Measurements from ENCODE around the gene FOXC2.

The FOXC2 gene

GRCh38 chr16:86524029-86524428 lies 42.6 kb upstream of the FOXC2 start:
- Histone ChIP-seq H3K4me1 (ENCODE audit: control insufficient read depth, insufficient read depth, low read length) (peaks cover 19% of the 10 kb centered on the region), H3K4me3 (ENCODE audit: low read length in 2 of 2) (no peak overlapping the region), H3K27me3 (ENCODE audit: control insufficient read depth in 1 of 2, insufficient read depth in 2 of 2, low read length in 2 of 2) (no peaks in the 10 kb centered on the region), H3K36me3 (ENCODE audit: control insufficient read depth in 2 of 2, insufficient read depth in 2 of 2, low read length in 2 of 2) (no peaks in the 10 kb centered on the region), H3K27ac (ENCODE audit: low read length) (no peak overlapping the region), H3K9me3 (ENCODE audit: control insufficient read depth in 2 of 2, low read length in 2 of 2) (no peaks in the 10 kb centered on the region), H3K9ac (ENCODE audit: low read length in 2 of 2) (no peak overlapping the region)

- H3K4me3 ChIP-seq (ENCODE audit: low read length in 2 of 2) = no peak overlapping the region
- H3K27ac ChIP-seq (ENCODE audit: low read length) = no peak overlapping the region
- H3K9me3 ChIP-seq (ENCODE audit: control insufficient read depth in 2 of 2, low read length in 2 of 2) = no peaks in the 10 kb centered on the region
- peaks cover 5% of the 10 kb centered on the region for H3K4me1 ChIP-seq (ENCODE audit: control insufficient read depth, insufficient read depth, low read length)
- H3K27me3 ChIP-seq (ENCODE audit: control insufficient read depth in 1 of 2, insufficient read depth in 2 of 2, low read length in 2 of 2) = no peaks in the 10 kb centered on the region
- H3K36me3 ChIP-seq (ENCODE audit: control insufficient read depth in 2 of 2, insufficient read depth in 2 of 2, low read length in 2 of 2) = no peaks in the 10 kb centered on the region
- no peak overlapping the region for H3K9ac ChIP-seq (ENCODE audit: low read length in 2 of 2)
Measured at GRCh38 chr16:86525696-86526095, 40.9 kb upstream of the FOXC2 start.

DNA sequence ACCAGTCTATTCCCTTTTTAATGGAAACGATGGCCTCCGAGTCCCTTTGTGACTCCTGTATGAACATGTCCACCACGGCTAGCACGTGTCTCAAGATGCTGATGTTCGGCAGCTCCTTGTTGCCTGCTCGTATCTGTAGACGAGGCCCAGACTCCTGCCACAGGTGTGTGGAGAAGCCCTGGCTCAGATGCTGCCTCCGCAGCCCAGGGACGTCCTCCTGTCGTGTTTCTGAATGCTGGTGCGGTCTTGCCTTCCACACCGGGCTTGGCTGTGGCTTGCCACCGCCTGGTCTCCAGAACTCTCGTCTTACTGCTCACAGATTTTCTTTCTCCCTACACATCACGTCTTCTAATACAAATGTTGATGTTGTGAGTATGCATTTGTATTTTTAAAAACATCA lies 39.3 kb upstream of the FOXC2 start:
- H3K4me3 ChIP-seq (ENCODE audit: low read length in 2 of 2) = no peak overlapping the region
- H3K27ac ChIP-seq (ENCODE audit: low read length) = no peak overlapping the region
- peaks cover 0 to 1% of the 10 kb centered on the region in 2 donors for H3K36me3 ChIP-seq (ENCODE audit: control insufficient read depth in 2 of 2, insufficient read depth in 2 of 2, low read length in 2 of 2)
- no peaks in the 10 kb centered on the region for H3K27me3 ChIP-seq (ENCODE audit: control insufficient read depth in 1 of 2, insufficient read depth in 2 of 2, low read length in 2 of 2)
- H3K9me3 ChIP-seq (ENCODE audit: control insufficient read depth in 2 of 2, low read length in 2 of 2) = no peaks in the 10 kb centered on the region
- H3K4me1 ChIP-seq (ENCODE audit: control insufficient read depth, insufficient read depth, low read length) = peaks cover 9% of the 10 kb centered on the region
- H3K9ac ChIP-seq (ENCODE audit: low read length in 2 of 2) = no peak overlapping the region

- no peak overlapping the region for H3K9ac ChIP-seq (ENCODE audit: low read length in 2 of 2)
- peaks cover 3% of the 10 kb centered on the region in 2 donors for H3K36me3 ChIP-seq (ENCODE audit: control insufficient read depth in 2 of 2, insufficient read depth in 2 of 2, low read length in 2 of 2)
- H3K27me3 ChIP-seq (ENCODE audit: control insufficient read depth in 1 of 2, insufficient read depth in 2 of 2, low read length in 2 of 2) = no peaks in the 10 kb centered on the region
- H3K27ac ChIP-seq (ENCODE audit: low read length) = no peak overlapping the region
- no peak overlapping the region for H3K4me3 ChIP-seq (ENCODE audit: low read length in 2 of 2)
- H3K9me3 ChIP-seq (ENCODE audit: control insufficient read depth in 2 of 2, low read length in 2 of 2) = no peaks in the 10 kb centered on the region
- H3K4me1 ChIP-seq (ENCODE audit: control insufficient read depth, insufficient read depth, low read length) = peaks cover 9% of the 10 kb centered on the region
Measured at GRCh38 chr16:86528061-86528929, 38.3 kb upstream of the FOXC2 start.

DNA sequence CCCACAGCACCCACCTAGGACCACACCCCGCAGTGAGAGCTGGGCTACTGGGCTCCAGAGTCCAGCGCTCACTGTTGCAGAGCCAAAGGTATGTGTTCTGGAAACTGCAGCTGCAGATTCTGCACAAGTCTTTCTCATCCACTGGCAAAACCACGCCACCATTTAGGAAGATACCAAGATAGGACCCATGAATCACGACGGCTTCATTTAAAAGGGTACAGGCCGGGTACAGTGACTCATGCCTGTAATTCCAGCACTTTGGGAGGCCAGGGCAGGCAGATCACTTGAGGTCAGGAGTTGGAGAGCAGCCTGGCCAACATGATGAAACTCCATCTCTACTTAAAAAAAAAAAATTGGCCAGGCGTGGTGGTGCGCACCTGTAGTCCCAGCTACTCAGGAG lies 37.5 kb upstream of the FOXC2 start:
- Histone ChIP-seq H3K9ac (ENCODE audit: low read length in 2 of 2) (no peak overlapping the region), H3K9me3 (ENCODE audit: control insufficient read depth in 2 of 2, low read length in 2 of 2) (no peaks in the 10 kb centered on the region), H3K4me1 (ENCODE audit: control insufficient read depth, insufficient read depth, low read length) (peaks cover 9% of the 10 kb centered on the region), H3K27me3 (ENCODE audit: control insufficient read depth in 1 of 2, insufficient read depth in 2 of 2, low read length in 2 of 2) (no peaks in the 10 kb centered on the region), H3K27ac (ENCODE audit: low read length) (no peak overlapping the region), H3K4me3 (ENCODE audit: low read length in 2 of 2) (no peak overlapping the region), H3K36me3 (ENCODE audit: control insufficient read depth in 2 of 2, insufficient read depth in 2 of 2, low read length in 2 of 2) (peaks cover 3% of the 10 kb centered on the region in 2 donors)

DNA sequence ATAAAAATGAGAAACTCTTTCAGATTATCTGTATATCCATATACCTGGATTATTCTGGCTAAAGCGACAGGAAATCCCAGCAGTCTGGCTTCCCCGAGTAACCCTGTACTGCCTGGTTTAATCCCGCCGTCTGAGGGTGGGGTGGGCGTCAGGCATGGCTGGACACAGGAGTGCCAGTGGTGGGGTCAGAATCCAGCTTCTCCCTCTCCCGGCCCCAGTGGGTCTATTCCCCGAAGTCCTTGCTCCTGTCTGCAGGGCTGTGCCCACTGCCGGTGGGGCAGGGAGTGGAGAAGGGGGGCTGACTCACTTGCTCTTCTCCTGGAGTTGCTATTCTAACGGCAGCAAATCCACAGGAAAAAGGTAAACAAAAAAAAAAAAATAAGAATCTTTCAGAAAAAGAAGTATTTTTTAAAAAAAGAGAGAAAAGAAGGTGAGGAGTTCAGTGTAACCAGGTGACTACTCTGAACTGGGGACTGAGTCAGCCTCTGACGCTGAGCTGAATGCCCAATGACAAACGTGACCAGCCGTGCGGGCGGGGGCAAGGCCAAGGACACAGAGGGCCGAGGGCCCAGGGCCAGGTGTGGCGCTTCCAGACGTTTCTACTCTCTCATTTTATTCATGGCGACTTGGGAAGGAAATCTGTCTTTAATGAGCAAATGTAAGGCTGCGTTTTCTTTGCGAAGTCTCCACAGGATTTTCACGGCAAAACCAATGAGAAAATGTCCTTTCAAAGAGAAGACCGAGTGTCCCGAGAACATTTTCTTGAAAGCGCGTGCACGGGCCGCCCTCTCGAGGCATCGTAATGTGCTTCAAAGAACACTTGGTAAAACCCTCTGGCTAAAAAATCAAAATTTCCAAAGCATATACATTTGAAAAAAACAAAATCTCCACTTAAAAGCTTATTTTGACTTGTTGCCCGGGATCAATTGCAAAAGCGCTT lies 36.1 kb upstream of the FOXC2 start:
- H3K27ac ChIP-seq (ENCODE audit: low read length) = no peak overlapping the region
- peaks cover 3 to 7% of the 10 kb centered on the region in 2 donors for H3K36me3 ChIP-seq (ENCODE audit: control insufficient read depth in 2 of 2, insufficient read depth in 2 of 2, low read length in 2 of 2)

GRCh38 chr16:86531191-86531545 lies 35.5 kb upstream of the FOXC2 start:
- H3K9me3 ChIP-seq (ENCODE audit: control insufficient read depth in 2 of 2, low read length in 2 of 2) = no peaks in the 10 kb centered on the region
- H3K27ac ChIP-seq (ENCODE audit: low read length) = no peak overlapping the region
- H3K4me1 ChIP-seq (ENCODE audit: control insufficient read depth, insufficient read depth, low read length) = peaks cover 12% of the 10 kb centered on the region
- no peak overlapping the region for H3K4me3 ChIP-seq (ENCODE audit: low read length in 2 of 2)
- peaks cover 3 to 7% of the 10 kb centered on the region in 2 donors for H3K36me3 ChIP-seq (ENCODE audit: control insufficient read depth in 2 of 2, insufficient read depth in 2 of 2, low read length in 2 of 2)
- no peak overlapping the region for H3K9ac ChIP-seq (ENCODE audit: low read length in 2 of 2)
- H3K27me3 ChIP-seq (ENCODE audit: control insufficient read depth in 1 of 2, insufficient read depth in 2 of 2, low read length in 2 of 2) = no peaks in the 10 kb centered on the region

More for the DNA sequence above, 36.1 kb upstream of the FOXC2 start:
- H3K27me3 ChIP-seq (ENCODE audit: control insufficient read depth in 1 of 2, insufficient read depth in 2 of 2, low read length in 2 of 2) = no peaks in the 10 kb centered on the region
- H3K9me3 ChIP-seq (ENCODE audit: control insufficient read depth in 2 of 2, low read length in 2 of 2) = no peaks in the 10 kb centered on the region
- H3K4me1 ChIP-seq (ENCODE audit: control insufficient read depth, insufficient read depth, low read length) = peaks cover 9% of the 10 kb centered on the region
- H3K9ac ChIP-seq (ENCODE audit: low read length in 2 of 2) = no peak overlapping the region
- no peak overlapping the region for H3K4me3 ChIP-seq (ENCODE audit: low read length in 2 of 2)

DNA sequence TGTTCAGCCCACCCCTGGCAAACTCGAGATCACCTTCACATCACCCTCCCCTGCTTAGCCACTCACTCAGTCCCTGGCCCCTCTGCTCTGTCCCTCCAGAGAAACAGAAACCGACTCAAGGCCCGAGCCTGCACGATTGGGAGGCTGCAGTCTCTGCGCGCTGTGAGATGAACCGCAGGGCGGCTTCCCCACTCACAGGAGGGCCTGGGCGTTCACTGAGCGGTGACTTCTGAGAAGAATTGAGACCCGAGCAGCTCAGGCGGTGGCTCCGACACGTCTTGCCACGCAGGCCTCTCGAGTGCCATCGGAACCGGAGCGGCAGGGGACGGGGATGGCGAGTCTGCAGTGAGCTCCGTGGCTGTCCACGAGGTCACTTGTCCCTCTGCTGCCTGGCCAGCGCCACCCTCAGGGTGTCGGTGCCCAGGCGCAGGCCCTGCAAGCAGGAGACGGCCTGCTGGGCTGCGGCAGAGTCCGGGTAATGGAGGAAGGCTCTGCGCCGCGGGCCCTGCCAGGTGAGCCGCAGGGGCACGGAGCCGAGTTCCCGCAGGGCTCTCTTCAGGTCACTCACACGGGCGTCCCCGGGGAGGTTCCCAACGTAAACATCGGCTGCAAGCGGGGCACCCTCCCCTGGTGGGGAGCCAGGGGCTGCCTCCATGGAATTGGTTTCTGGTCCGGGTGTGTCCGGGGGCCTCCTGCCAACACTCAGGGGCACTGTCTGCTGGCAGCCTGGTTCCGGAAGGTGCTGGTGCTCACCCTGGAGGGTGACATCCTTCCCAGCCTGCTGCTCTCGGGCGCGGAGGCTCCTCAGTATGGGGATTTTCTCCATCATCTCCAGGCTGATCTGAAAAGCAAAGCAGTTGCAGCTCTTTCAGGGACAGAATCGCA lies 34.7 kb upstream of the FOXC2 start:
- no peak overlapping the region for H3K27ac ChIP-seq (ENCODE audit: low read length)
- H3K9ac ChIP-seq (ENCODE audit: low read length in 2 of 2) = no peak overlapping the region
- H3K4me3 ChIP-seq (ENCODE audit: low read length in 2 of 2) = no peak overlapping the region
- peaks cover 3 to 7% of the 10 kb centered on the region in 2 donors for H3K36me3 ChIP-seq (ENCODE audit: control insufficient read depth in 2 of 2, insufficient read depth in 2 of 2, low read length in 2 of 2)
- no peaks in the 10 kb centered on the region for H3K9me3 ChIP-seq (ENCODE audit: control insufficient read depth in 2 of 2, low read length in 2 of 2)
- no peaks in the 10 kb centered on the region for H3K27me3 ChIP-seq (ENCODE audit: control insufficient read depth in 1 of 2, insufficient read depth in 2 of 2, low read length in 2 of 2)
- peaks cover 12% of the 10 kb centered on the region for H3K4me1 ChIP-seq (ENCODE audit: control insufficient read depth, insufficient read depth, low read length)

- H3K4me3 ChIP-seq (ENCODE audit: low read length in 2 of 2) = no peak overlapping the region
- H3K36me3 ChIP-seq (ENCODE audit: control insufficient read depth in 2 of 2, insufficient read depth in 2 of 2, low read length in 2 of 2) = peaks cover 3 to 8% of the 10 kb centered on the region in 2 donors
- no peaks in the 10 kb centered on the region for H3K27me3 ChIP-seq (ENCODE audit: control insufficient read depth in 1 of 2, insufficient read depth in 2 of 2, low read length in 2 of 2)
- H3K9ac ChIP-seq (ENCODE audit: low read length in 2 of 2) = no peak overlapping the region
- no peaks in the 10 kb centered on the region for H3K9me3 ChIP-seq (ENCODE audit: control insufficient read depth in 2 of 2, low read length in 2 of 2)
- H3K27ac ChIP-seq (ENCODE audit: low read length) = no peak overlapping the region
- H3K4me1 ChIP-seq (ENCODE audit: control insufficient read depth, insufficient read depth, low read length) = peaks cover 12% of the 10 kb centered on the region
Measured at GRCh38 chr16:86532526-86532815, 34.2 kb upstream of the FOXC2 start.

- Histone ChIP-seq H3K9ac (ENCODE audit: low read length in 2 of 2) (no peak overlapping the region), H3K27ac (ENCODE audit: low read length) (no peak overlapping the region), H3K4me3 (ENCODE audit: low read length in 2 of 2) (no peak overlapping the region), H3K36me3 (ENCODE audit: control insufficient read depth in 2 of 2, insufficient read depth in 2 of 2, low read length in 2 of 2) (peaks cover 9 to 14% of the 10 kb centered on the region in 2 donors), H3K27me3 (ENCODE audit: control insufficient read depth in 1 of 2, insufficient read depth in 2 of 2, low read length in 2 of 2) (no peaks in the 10 kb centered on the region), H3K4me1 (ENCODE audit: control insufficient read depth, insufficient read depth, low read length) (peaks cover 12% of the 10 kb centered on the region), H3K9me3 (ENCODE audit: control insufficient read depth in 2 of 2, low read length in 2 of 2) (no peaks in the 10 kb centered on the region)
Measured at GRCh38 chr16:86533076-86533475, 33.6 kb upstream of the FOXC2 start.

Data from stomach smooth muscle (tissue), 2 donors.